ENCODE data around the gene NRG2.

Gene NRG2

GRCh38 chr5:139881143-139881733 lies 161.9 kb downstream of the NRG2 start:
- TF ChIP-seq CTCF (IDR thresholded peaks at IDR 0.05): no peak
- Histone ChIP-seq H3K4me1 (peaks cover 0 to 8% (median 4%) of the 10 kb centered on the region in 4 donors), H3K4me3 (no peak overlapping the region), H3K27ac (no peak overlapping the region), H3K36me3 (peaks cover 0 to 30% (median 4%) of the 10 kb centered on the region in 3 donors), H3K9me3 (peaks cover 0 to 2% (median 0%) of the 10 kb centered on the region in 3 donors), H3K27me3 (no peaks in the 10 kb centered on the region)
- no peak for DNase-seq
- intact Hi-C loops (cut with DNase I; ENCODE audit: low total_unique reads): no loop called here

DNA sequence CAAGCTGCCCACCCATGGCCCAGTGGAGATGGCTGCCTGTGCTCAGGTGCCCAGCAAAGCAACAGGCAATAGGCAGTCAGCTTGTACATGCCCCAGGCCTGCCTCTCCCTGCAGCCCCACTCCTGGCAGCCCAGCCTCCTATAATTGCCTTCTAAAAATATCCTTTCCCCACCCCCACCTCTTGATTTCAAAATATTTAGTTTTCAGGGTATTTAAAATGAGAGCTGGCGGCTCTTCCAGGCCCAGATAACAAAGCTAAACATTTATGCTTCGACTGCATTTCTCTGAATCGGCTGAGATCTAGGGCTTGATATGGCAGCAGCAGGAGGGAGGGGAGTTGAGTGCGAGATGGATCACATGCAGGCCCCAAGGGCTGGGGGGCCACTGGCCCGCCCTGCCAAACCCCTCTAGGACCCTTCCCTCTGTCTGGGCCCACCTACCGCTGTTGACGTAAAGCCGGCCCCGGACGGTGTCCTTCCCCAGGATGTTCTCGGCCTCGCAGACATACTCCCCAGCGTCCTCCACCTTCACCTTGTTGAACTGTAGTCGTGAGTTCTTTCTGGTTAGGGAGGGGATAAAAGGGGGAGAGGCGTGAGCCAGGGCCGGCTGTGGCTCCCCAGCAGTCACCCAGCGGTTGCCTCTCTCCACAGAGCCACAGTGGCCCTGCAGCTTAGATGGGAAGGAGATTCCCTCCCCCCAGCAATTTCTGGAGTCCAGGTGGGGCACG lies 162.5 kb downstream of the NRG2 start:
- H3K4me1 ChIP-seq: peaks cover 0 to 8% (median 4%) of the 10 kb centered on the region in 4 donors
- H3K27me3 ChIP-seq: no peaks in the 10 kb centered on the region
- no peak overlapping the region for H3K27ac ChIP-seq
- no peak for TF ChIP-seq CTCF (IDR thresholded peaks at IDR 0.05)
- no peak overlapping the region for H3K4me3 ChIP-seq
- peaks cover 0 to 5% (median 0%) of the 10 kb centered on the region in 3 donors for H3K9me3 ChIP-seq
- intact Hi-C loops (cut with DNase I; ENCODE audit: low total_unique reads): no loop called here
- no peak for DNase-seq
- H3K36me3 ChIP-seq: peaks cover 0 to 28% (median 4%) of the 10 kb centered on the region in 3 donors

DNA sequence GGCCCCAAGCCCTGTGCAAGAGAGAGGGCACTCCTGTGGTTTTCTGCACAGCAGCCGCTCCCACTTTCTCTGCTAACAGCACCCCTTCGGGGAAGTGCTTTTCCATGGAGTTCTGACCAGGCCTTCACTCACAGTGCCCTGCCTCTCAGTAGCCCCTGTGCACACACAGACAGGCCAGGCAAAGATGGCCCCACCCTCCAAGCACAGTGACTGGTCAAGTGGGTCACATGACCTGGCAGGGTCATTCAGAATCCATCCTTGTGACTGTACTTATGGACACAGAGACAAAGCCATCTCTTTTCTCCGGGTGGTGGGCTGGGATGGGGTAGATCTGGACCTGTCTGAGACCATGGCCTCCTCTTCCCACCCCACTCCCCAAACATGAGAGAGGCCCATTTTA lies 165.0 kb downstream of the NRG2 start:
- intact Hi-C loops (cut with DNase I; ENCODE audit: low total_unique reads): no loop called here
- H3K4me1 ChIP-seq: peaks cover 0 to 8% (median 4%) of the 10 kb centered on the region in 4 donors
- DNase-seq: no peak
- no peak for TF ChIP-seq CTCF (IDR thresholded peaks at IDR 0.05)
- H3K9me3 ChIP-seq: peaks cover 0 to 5% (median 0%) of the 10 kb centered on the region in 3 donors
- peaks cover 0 to 17% (median 4%) of the 10 kb centered on the region in 3 donors for H3K36me3 ChIP-seq
- H3K4me3 ChIP-seq: no peak overlapping the region
- no peaks in the 10 kb centered on the region for H3K27me3 ChIP-seq
- H3K27ac ChIP-seq: no peak overlapping the region

GRCh38 chr5:139877129-139877597 lies 165.9 kb downstream of the NRG2 start:
- Histone ChIP-seq H3K9me3 (peaks cover 0 to 5% (median 0%) of the 10 kb centered on the region in 3 donors), H3K36me3 (peaks cover 0 to 17% (median 4%) of the 10 kb centered on the region in 3 donors), H3K4me3 (no peak overlapping the region), H3K4me1 (peaks cover 0 to 8% (median 4%) of the 10 kb centered on the region in 4 donors), H3K27ac (no peak overlapping the region), H3K27me3 (no peaks in the 10 kb centered on the region)
- DNase-seq: no peak
- intact Hi-C loops (cut with DNase I; ENCODE audit: low total_unique reads): no loop called here
- no peak for TF ChIP-seq CTCF (IDR thresholded peaks at IDR 0.05)

GRCh38 chr5:139875957-139876356 lies 167.1 kb downstream of the NRG2 start:
- intact Hi-C loops (cut with DNase I; ENCODE audit: low total_unique reads): no loop called here
- H3K27me3 ChIP-seq: no peaks in the 10 kb centered on the region
- no peak for TF ChIP-seq CTCF (IDR thresholded peaks at IDR 0.05)
- no peak overlapping the region for H3K4me3 ChIP-seq
- peaks cover 0 to 7% (median 3%) of the 10 kb centered on the region in 4 donors for H3K4me1 ChIP-seq
- DNase-seq: no peak
- H3K27ac ChIP-seq: no peak overlapping the region
- H3K9me3 ChIP-seq: peaks cover 0 to 5% (median 0%) of the 10 kb centered on the region in 3 donors
- peaks cover 0 to 17% (median 4%) of the 10 kb centered on the region in 3 donors for H3K36me3 ChIP-seq

All from tibial artery (tissue), 4 donors.